SH-SY5Y (cell line): ENCODE results near the gene OR1I1.

ENCODE experiments used
- GATA2 ChIP-seq: IDR thresholded peaks from 2 replicates; pipeline ENCODE4 v1.6.1; 2011; ENCODE audit warnings: mild to moderate bottlenecking, low read depth, low read length
- GATA3 ChIP-seq: IDR thresholded peaks from 2 replicates; pipeline ENCODE4 v1.6.1; 2011; ENCODE audit warnings: low read depth, mild to moderate bottlenecking, low read length, moderate library complexity

- TF ChIP-seq GATA3 (no peak), GATA2 (no peak)
Observed at GRCh38 chr19:15118789-15119494, 36.9 kb downstream of the OR1I1 start.
